Posterior vena cava (tissue), 2 donors: ENCODE data around the gene BLOC1S1. TPM values are rescaled to one million over a fixed set of nuclear protein-coding genes. Genes with fewer than 3 reads are reported as not detected.
A peak's percentile ranks its signal among the peaks of the same experiment; 100 is the strongest.

Experiments used
- DNase-seq: peaks from one replicate; pipeline ENCODE4 v3.0.0-alpha.2; 2020; ENCODE audit warnings: low spot score
- intact Hi-C, 2 donors: fragments of 100-400 bp; cut with DNase I; formaldehyde crosslinking; loops; one replicate each; pipeline versions ENCODE4 v1.14.1 to v1.14.2; 2022 to 2023
- total RNA-seq, 2 donors: library from RNA; stranded (reverse); fragmentation: NEBNext Ultra II Directional; extraction: Animal tissue kit (Norgen Biotek cat#: 25700); gene quantifications; one replicate each; pipeline ENCODE4 v1.2.1, GENCODE V29; 2021
- donor health status: DM: yes; HTN: yes; CAD: no.
- donor health status: DM: yes; HTN: yes; CAD: no.

Gene BLOC1S1
- total RNA-seq, 2 donors from 2014 or later = 115 to 118 TPM

DNA sequence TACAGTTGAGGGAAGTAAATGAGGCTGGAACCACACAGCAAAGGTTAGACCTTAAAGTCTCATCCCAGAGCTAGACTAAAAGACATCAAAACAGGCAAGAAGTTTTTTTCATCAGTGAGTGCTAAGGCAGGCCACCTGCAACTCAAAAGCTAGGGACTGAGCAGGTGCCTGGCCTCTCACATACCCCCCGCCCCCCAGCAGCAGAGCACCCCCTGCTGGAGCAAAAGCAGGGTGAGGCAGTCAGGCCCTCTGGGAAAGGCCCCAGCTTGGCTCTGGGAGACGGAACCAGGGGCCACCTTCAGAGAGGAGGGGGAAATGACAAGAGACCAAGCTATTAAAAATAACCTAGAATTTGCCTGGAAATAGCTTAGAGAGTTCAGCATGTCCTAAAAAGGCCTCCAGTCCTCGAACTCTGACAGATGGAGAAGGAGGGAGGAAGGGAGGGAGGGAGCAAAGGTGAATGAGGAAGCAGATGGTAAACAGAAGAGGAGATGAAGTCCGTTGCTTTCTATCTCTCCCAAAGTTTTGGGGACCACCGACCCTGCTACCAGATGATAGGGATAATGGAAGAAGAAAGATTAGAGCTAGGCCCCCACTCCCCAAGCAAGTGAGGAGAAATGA is 10.0 kb upstream of the BLOC1S1 start:
- intact Hi-C loops = loop anchor here in 1 of 2 donors (5.0 kb wide), 1 partner anchor 1444 kb away; no protein-coding TSS in a partner anchor
- DNase-seq = no peak

DNA sequence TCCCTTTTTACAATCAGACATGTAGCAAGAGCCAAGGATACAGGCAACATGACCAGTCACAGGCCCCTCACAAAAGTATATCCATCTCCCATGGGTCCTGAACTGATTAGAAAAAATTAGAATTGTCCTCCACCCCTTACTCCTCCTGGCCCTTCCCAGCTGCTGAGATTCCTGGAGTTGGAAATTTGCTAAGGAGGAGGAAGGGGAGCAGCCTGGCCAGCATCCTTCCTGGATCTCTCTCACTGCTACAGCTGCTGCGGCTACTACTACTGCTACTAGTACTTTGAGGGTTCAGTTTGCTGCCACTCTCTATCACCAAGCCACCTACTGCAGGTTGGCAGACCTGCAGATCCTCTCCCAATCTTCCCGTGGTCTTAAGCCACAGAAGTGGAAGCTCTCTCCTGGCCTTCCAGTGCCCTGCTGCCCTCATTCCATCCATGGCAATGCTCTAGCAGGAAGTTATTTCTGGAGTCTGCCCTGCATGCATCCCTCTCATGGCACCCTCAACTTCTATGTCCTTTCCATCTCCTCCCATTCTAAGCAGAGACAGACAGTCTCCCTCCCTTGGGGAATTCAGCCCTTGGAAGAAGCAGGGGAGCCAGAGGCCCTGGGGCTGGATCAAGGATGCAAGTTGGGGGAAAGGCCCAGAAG is 9.2 kb upstream of the BLOC1S1 start:
- no peak for DNase-seq
- intact Hi-C loops = loop anchor here in 1 of 2 donors (5.0 kb wide), 1 partner anchor 1444 kb away; no protein-coding TSS in a partner anchor

DNA sequence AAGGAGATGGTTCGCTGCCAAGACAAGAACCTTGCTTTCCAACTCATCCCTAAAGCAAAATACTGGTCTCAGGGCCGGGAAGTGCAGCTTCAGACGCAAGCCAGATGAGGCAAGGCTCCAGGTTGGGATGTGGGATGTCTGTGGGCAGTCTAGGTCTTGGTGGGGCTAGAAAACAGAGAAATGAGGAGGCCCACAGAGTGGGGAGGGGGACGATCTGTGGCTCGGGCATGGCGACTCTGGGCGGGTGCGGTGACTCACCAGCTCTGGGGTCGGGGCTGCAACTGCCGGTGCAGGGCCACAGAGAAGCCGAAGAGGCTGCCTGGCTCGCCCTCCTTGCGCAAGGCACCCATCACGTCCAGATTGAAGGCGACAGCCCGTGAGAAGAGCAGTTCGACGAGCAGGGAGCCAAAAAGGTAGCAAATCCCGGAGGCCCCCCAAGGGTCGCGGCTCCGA is 8.6 kb upstream of the BLOC1S1 start:
- intact Hi-C loops = loop anchor here in 1 of 2 donors (5.0 kb wide), 1 partner anchor 1445 kb away; no protein-coding TSS in a partner anchor
- DNase-seq = peak; percentile 87

GRCh38 chr12:55707841-55708694 is 7.8 kb upstream of the BLOC1S1 start, which contains the start of gene ITGA7:
TSS of gene ITGA7 (minus strand) at chr12:55707904. CDS start at chr12:55707682, 222 bp downstream.
- peak; percentile 92 for DNase-seq
- intact Hi-C loops = loop anchor here in 1 of 2 donors (5.0 kb wide), 1 partner anchor 1446 kb away; no protein-coding TSS in a partner anchor

DNA sequence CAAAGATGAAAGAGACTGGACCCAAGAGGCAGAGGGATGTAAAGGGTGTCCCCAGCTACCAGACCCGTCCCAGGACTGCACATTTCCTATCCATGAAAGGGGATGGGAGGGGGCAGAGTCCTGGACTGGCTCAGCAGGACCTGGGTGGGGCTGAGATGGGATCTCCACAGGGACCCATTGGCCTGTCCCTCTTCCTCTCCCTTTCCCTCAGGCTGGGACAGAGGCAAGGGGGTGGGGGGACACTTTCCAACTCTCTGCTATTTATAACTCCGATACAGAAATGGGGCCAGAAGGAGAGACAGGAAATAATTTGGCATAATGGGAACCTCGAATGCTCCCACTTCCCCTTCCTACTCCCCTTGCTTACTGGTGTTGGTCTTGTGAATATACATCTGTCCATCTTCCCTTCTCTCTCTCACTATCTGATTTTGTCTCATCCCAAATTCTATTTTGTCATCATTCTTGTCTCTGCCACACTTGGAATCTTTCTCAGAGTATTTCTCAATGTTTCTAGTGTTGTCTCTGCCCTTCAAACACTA is 7.1 kb upstream of the BLOC1S1 start:
- intact Hi-C loops = loop anchor here in 1 of 2 donors (5.0 kb wide), 1 partner anchor 1446 kb away; no protein-coding TSS in a partner anchor
- no peak for DNase-seq

DNA sequence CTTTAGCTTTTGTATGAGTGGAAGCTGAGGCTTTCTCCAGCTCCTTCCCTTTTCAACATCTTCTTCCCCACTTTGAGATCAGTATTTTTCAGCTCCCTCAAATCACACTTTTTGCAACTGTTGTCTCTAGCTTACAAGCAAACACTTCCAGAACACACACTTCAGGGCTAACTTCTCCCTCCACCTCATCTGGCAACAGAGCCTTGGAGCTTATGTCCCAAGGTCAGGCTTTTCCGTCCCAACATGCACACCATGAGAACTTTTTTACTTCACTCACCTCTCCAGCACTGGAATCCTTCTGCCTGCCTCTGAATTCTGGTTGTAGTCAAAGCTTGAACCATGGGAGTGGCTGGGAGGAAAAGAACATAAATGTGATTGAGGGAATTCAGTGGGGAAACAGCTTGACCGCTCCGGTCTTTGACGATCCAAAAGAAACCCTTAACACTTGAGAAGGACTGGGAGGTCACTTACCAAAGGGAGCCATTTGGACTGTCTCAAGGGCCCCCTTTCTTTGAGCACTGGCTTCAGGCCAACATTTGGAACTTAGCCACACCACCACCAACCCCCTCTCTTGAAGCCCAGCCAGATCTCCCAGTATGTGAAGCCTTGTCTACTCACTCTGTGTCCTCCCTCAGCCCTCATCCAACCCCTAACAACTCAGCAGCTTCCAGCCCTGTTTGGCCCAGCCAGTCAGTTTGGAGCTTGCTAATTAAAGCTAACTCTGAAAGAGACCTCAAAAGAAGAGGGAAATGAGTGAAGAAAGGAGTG is 3.9 kb upstream of the BLOC1S1 start:
- intact Hi-C loops = no loop called here
- DNase-seq = no peak

GRCh38 chr12:55712700-55713415 is 3.0 kb upstream of the BLOC1S1 start:
- no peak for DNase-seq

DNA sequence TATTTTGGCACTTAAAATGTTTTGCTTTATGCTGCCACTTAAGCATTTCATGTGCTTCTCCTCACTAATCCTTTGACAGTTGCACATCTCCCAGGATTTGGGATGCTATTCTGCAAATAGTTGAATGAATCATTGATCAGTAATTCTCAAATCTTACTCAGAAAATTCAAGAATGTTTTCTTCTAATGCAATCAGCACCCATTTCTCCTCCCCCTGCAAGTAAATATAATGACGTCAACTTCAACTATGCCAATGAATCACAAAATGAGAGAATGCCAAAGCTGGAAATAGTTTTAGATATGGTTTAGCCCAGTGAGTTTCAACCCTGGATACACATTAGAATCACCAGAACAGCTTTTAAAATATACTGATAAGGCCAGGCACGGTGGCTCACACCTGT is 2.1 kb upstream of the BLOC1S1 start:
- DNase-seq = no peak
- intact Hi-C loops = no loop called here

More at GRCh38 chr12:55712700-55713415, 3.0 kb upstream of the BLOC1S1 start:
- intact Hi-C loops = no loop called here

- DNase-seq = no peak
These were observed 579 bp upstream of the BLOC1S1 start for GRCh38 chr12:55715169-55715764.

DNA sequence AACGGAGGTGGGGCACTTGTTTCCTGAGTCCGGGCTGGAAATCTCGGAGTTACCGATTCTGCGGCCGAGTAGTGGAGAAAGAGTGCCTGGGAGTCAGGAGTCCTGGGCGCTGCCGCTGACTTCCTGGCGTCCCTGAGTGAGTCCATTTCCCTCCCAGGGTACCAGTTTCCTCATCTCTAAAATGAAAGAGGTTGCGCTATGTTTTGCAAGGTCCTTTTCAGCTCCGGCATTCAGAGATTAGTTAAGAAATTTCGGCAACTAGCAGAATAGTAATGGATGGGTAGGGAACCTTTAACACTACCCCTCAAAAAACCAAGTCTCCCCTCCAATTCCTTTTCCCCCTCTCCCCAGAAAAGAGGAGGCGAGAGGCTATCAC is 724 bp downstream of the BLOC1S1 start:
- no peak for DNase-seq
- intact Hi-C loops = no loop called here

More at GRCh38 chr12:55715169-55715764, 579 bp upstream of the BLOC1S1 start:
- intact Hi-C loops = no loop called here

DNA sequence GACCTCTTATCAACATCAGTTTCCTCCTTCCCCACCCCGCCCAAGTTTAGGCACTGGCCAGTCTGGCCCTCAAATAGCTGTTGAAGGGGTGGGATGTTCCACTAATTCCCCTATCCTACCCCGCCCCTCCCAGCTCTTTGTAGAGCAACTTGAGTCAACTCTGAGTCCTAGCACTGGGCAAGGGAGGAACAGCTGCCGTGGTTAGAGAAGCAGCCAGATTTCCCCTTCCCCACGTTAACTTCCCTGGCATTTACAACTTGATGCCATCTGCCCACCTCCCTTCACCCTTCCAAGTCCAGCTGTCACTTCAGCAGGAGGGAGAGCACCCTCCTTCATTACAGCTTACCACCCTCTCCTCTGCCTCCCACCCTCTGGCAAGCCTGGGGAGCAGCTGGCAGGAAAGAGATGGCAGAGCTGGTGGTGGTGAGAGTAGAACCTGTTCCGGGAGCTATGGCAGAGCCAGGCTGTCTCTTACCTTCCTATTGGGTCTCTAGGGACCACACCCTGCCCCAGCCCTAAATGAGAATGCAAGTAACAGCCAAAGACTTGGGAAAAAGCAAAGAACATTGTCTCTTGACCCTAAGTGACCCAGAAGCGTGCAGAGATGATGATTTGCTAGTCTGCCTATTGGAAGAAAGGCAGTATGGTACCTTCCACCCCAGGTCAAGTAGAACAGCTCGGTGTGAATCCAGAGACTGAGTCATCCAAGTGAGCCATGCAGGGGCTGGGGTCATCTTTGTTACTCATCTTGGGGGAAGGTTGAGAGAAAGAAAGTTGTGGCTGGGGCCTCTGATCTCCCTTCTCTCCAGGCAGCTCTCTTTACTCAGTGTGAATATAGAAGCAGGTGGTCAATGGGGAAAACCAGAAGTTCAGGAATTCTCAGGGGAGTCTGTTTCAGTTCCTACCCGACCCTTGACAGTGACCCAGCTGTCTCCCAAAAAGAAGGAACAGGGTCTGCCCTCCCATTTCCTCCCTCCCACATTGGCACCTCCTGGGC is 1.5 kb downstream of the BLOC1S1 start:
- intact Hi-C loops = no loop called here
- DNase-seq = peak; percentile 78

GRCh38 chr12:55718015-55718414 is 2.2 kb downstream of the BLOC1S1 start:
- intact Hi-C loops = no loop called here
- peak; percentile 24 for DNase-seq

- intact Hi-C loops = no loop called here
- DNase-seq = peak; percentile 63
These were observed 2.9 kb downstream of the BLOC1S1 start for GRCh38 chr12:55718624-55719275.

DNA sequence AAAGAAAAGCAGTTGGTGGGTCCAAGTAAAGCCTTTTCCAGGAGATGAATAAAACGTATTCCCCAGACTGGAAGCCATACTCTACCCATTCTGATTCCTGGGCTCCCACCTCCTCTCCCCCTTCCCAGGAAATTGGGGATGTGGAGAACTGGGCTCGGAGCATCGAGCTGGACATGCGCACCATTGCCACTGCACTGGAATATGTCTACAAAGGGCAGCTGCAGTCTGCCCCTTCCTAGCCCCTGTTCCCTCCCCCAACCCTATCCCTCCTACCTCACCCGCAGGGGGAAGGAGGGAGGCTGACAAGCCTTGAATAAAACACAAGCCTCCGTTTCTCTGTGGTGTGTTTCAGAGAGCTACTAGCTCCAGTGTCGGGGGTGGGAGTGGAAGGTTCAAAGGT is 3.5 kb downstream of the BLOC1S1 start:
- DNase-seq = peak; percentile 75
- intact Hi-C loops = no loop called here

DNA sequence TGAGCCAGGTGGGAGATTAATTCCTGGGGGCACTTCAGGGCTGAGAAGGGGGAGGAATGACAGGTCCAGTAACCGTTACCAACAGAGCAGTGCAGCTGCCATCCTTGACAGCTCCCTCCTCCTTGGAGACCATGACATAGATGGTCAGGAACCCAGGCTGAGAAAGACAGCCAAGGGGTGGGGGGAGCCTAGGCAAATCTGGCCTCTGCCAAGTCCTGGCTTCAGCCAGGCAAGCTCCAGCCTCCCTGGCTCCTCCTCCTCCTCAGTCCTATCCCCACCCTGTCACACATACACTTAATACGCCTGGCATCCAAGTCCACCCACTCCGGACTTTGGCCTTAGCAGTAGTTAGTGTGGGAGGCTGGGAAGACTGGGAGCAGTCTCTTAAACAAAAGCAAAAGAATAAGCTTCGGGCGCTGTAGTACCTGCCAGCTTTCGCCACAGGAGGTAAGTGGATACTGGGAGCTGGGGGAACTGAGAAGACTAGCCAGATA is 4.3 kb downstream of the BLOC1S1 start, which contains the start of gene RDH5:
RDH5 (plus strand) TSS at position 323 of the 494 bp plus-strand sequence. CDS start 792 bp downstream, outside the sequence.
- DNase-seq = peak; percentile 91
- intact Hi-C loops = no loop called here
